Osteoblast (primary cell): ENCODE results near the gene THAP3. TPM values are rescaled to one million over a fixed set of nuclear protein-coding genes. Genes with fewer than 3 reads are reported as not detected.

Source experiments
- DNase-seq: peaks from one replicate; pipeline ENCODE4 v3.0.0; 2011; ENCODE audit warnings: low spot score, mixed read lengths; ENCODE audit not compliant: insufficient read length; ENCODE audit errors: missing footprints
- H2AFZ ChIP-seq: 2 replicates; pipeline ENCODE4 v1.6.0; 2011; ENCODE audit warnings: mild to moderate bottlenecking, low read length
- H3K27ac ChIP-seq: 2 replicates; pipeline ENCODE4 v1.5.1; 2011; ENCODE audit warnings: mild to moderate bottlenecking, low read depth, low read length, moderate library complexity
- H3K27me3 ChIP-seq: 2 replicates; pipeline ENCODE4 v1.6.0; 2012; ENCODE audit warnings: mild to moderate bottlenecking, control low read depth, inconsistent platforms, low read length, moderate library complexity; ENCODE audit not compliant: insufficient read depth
- H3K36me3 ChIP-seq: 2 replicates; pipeline ENCODE4 v1.5.1; 2011; ENCODE audit warnings: mild to moderate bottlenecking, low read length, control low read depth, moderate library complexity; ENCODE audit not compliant: insufficient read depth
- H3K4me1 ChIP-seq: 2 replicates; pipeline ENCODE4 v1.5.1; 2011; ENCODE audit warnings: mild to moderate bottlenecking, low read length, control low read depth, moderate library complexity; ENCODE audit not compliant: insufficient read depth
- H3K4me2 ChIP-seq: 2 replicates; pipeline ENCODE4 v1.6.0; 2011; ENCODE audit warnings: mild to moderate bottlenecking, low read length; ENCODE audit not compliant: insufficient read depth
- H3K4me3 ChIP-seq: fragments of 200-600 bp; sonication (generic); 3 replicates; pipeline ENCODE4 v1.5.1; 2012; ENCODE audit warnings: mild to moderate bottlenecking, low read length, inconsistent platforms; ENCODE audit not compliant: insufficient read depth
- H3K79me2 ChIP-seq: 2 replicates; pipeline ENCODE4 v1.6.0; 2012; ENCODE audit warnings: mild to moderate bottlenecking, low read length, control low read depth, inconsistent platforms; ENCODE audit not compliant: insufficient read depth
- H3K9me3 ChIP-seq: 2 replicates; pipeline ENCODE4 v1.5.1; 2011; ENCODE audit warnings: low read depth, low read length, control low read depth
- H4K20me1 ChIP-seq: 2 replicates; pipeline ENCODE4 v1.6.0; 2012; ENCODE audit warnings: mild to moderate bottlenecking, low read length, control low read depth; ENCODE audit not compliant: insufficient read depth
- total RNA-seq: library from RNA; depleted of rRNA; stranded (reverse); fragments of >200 nt; gene quantifications from 2 replicates; pipeline ENCODE4 v1.2.3, GENCODE V29; 2012
- TF ChIP-seq, protein P1 (sequence below): IDR thresholded peaks from 2 replicates; pipeline ENCODE4 v1.5.1; 2011; ENCODE audit warnings: mild to moderate bottlenecking, low read depth, low read length, moderate library complexity; ENCODE audit errors: extremely low read depth

Gene THAP3
- total RNA-seq, 1 donor = 19.5 TPM

DNA sequence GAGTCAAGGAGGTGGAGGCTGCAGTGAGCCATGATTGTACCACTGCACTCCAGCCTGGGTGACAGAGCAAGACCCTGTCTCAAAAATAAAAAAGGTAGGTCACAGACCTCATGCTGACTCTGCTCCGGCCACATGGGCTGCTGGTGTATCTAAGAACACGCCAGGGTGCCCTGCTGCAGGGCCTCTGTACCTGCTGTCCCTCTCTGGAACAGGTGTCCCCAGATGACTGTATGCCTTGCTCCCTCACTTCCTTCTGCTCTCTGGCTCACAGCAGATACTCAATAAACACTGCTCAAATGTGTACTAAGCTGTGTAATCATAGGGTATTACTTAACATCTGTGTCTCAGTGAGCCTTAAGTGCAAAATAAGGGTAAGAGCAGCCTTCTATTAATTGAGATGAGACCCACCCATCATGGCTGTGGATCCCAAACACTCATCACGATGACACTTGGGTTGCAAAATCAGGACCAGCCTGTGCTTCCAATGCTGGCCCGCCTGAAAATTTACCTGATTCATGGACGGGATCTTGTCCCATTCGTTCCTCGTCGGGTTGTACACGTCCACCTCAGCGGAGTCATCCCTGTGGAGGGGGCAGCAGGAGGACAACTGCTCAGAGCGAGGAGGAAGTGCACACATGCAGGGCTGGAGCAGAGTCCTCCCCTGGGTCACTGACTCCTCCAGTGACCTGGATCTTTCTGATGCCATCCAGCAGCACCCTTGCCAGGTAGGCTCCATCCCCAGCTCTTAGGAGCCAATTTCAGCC, 29.5 kb upstream of the THAP3 start:
- Histone ChIP-seq H2AFZ (no peak overlapping the region), H3K9me3 (no peaks in the 10 kb centered on the region), H3K4me2 (no peak overlapping the region), H3K79me2 (peaks cover 92% of the 10 kb centered on the region), H3K27me3 (no peaks in the 10 kb centered on the region), H3K36me3 (peaks cover 80% of the 10 kb centered on the region), H3K27ac (no peak overlapping the region), H3K4me3 (no peak overlapping the region), H3K4me1 (peaks cover 12% of the 10 kb centered on the region), H4K20me1 (peaks cover 85% of the 10 kb centered on the region)
- DNase-seq = peak; percentile 80
- TF ChIP-seq, protein P1, sequence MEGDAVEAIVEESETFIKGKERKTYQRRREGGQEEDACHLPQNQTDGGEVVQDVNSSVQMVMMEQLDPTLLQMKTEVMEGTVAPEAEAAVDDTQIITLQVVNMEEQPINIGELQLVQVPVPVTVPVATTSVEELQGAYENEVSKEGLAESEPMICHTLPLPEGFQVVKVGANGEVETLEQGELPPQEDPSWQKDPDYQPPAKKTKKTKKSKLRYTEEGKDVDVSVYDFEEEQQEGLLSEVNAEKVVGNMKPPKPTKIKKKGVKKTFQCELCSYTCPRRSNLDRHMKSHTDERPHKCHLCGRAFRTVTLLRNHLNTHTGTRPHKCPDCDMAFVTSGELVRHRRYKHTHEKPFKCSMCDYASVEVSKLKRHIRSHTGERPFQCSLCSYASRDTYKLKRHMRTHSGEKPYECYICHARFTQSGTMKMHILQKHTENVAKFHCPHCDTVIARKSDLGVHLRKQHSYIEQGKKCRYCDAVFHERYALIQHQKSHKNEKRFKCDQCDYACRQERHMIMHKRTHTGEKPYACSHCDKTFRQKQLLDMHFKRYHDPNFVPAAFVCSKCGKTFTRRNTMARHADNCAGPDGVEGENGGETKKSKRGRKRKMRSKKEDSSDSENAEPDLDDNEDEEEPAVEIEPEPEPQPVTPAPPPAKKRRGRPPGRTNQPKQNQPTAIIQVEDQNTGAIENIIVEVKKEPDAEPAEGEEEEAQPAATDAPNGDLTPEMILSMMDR = no peak

GRCh38 chr1:6596351-6596750, 28.3 kb upstream of the THAP3 start:
- H3K79me2 ChIP-seq = peaks cover 94% of the 10 kb centered on the region
- peaks cover 17% of the 10 kb centered on the region for H3K4me1 ChIP-seq
- no peaks in the 10 kb centered on the region for H3K9me3 ChIP-seq
- no peaks in the 10 kb centered on the region for H3K27me3 ChIP-seq
- no peak overlapping the region for H3K4me2 ChIP-seq
- peaks cover 76% of the 10 kb centered on the region for H3K36me3 ChIP-seq
- H3K4me3 ChIP-seq = no peak overlapping the region
- H4K20me1 ChIP-seq = peaks cover 83% of the 10 kb centered on the region
- DNase-seq = peak; percentile 80
- no peak overlapping the region for H2AFZ ChIP-seq
- TF ChIP-seq, protein P1 = no peak
- H3K27ac ChIP-seq = no peak overlapping the region

DNA sequence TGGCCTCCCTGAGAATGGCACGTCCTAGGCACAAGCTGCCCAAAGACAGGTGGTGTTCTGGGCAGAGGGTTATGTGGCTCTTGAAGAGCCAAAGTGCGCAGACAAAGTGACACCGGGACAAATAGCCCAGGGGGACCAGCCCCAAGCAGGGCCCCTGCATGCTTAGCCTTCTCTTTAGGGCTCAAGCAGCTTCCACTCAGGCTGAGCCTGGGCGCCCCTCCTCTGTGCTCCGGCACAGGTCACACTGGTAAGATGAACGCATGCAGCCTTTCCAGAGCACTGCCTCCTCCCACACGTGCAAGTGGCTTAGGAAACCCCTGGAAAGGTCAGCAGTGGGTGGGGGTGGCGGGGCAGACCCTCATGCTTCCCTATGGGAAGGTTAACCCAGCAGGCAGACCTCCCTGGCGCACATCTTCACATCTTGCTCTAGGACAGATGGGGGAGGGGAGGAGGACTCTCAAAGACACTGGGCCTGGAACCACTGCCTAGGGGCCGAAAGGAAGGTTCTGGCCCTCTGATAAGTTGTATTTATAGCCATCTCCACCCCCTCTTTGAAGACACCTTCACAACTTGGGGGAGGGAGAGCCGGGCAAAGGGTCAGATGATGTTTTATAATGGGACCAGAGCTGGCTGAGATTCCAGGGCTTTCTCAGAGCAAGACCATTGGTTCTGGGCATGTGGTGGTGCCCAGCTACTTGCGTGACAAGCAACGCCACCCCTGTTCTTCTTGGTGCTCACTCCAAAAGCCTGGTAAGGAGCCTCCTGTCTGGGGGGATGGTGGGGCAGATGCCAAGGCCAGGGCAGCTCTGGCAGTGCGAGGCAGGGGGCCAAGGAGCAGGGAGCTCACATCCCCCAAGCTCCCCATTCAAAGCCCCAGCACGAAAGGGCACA, 27.5 kb upstream of the THAP3 start:
- Histone ChIP-seq H3K4me2 (no peak overlapping the region), H2AFZ (no peak overlapping the region), H3K4me1 (peaks cover 17% of the 10 kb centered on the region), H3K27me3 (no peaks in the 10 kb centered on the region), H3K79me2 (peaks cover 94% of the 10 kb centered on the region), H3K9me3 (no peaks in the 10 kb centered on the region), H4K20me1 (peaks cover 85% of the 10 kb centered on the region), H3K36me3 (peaks cover 71% of the 10 kb centered on the region), H3K4me3 (no peak overlapping the region), H3K27ac (peak overlapping the region; percentile 10)
- DNase-seq = peak; percentile 74
- TF ChIP-seq, protein P1 = no peak

DNA sequence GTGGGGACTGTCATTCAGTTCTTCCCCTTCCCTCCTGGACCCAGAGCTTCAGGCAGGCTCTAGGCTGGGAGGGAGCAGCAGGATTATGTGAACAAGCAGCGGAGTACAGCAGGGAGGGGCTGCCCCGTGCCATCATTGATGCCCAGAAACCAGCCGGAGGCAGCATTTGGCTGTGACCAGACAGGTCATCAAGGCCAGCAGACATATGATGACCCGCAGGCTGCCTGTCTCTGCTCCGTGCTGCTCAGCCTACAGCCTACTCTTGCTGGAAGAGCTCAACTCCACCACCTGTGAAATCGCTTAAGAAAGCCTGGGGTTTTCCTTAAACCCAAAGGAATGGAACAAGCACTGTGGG, 26.9 kb upstream of the THAP3 start:
- TF ChIP-seq, protein P1 = no peak
- no peak overlapping the region for H2AFZ ChIP-seq
- H3K79me2 ChIP-seq = peaks cover 90% of the 10 kb centered on the region
- H3K36me3 ChIP-seq = peaks cover 65% of the 10 kb centered on the region
- H3K4me2 ChIP-seq = no peak overlapping the region
- no peak overlapping the region for H3K27ac ChIP-seq
- H3K4me3 ChIP-seq = no peak overlapping the region
- H3K4me1 ChIP-seq = peaks cover 17% of the 10 kb centered on the region
- no peaks in the 10 kb centered on the region for H3K27me3 ChIP-seq
- peaks cover 83% of the 10 kb centered on the region for H4K20me1 ChIP-seq
- no peaks in the 10 kb centered on the region for H3K9me3 ChIP-seq
- peak; percentile 76 for DNase-seq
